GM13976 (cell line): ENCODE data around the gene ANGPT4.

Source experiments
- DNase-seq: peaks from one replicate; pipeline ENCODE4 v3.0.0; 2012; ENCODE audit warnings: low spot score
- in situ Hi-C: fragments of 300-500 bp; cut with MboI; formaldehyde crosslinking; loops from one replicate; pipeline ENCODE4 v1.12.0; 2022; ENCODE audit warnings: low sequenced_read_pairs, mixed read lengths, inconsistent platforms; ENCODE audit not compliant: unreplicated experiment
- TF ChIP-seq, protein P1 (sequence below): IDR thresholded peaks from 2 replicates; pipeline ENCODE4 v1.5.1; 2012; ENCODE audit warnings: borderline replicate concordance, mild to moderate bottlenecking; ENCODE audit not compliant: insufficient read depth; ENCODE audit errors: extremely low read depth, missing control alignments, control extremely low read depth

Gene ANGPT4

DNA sequence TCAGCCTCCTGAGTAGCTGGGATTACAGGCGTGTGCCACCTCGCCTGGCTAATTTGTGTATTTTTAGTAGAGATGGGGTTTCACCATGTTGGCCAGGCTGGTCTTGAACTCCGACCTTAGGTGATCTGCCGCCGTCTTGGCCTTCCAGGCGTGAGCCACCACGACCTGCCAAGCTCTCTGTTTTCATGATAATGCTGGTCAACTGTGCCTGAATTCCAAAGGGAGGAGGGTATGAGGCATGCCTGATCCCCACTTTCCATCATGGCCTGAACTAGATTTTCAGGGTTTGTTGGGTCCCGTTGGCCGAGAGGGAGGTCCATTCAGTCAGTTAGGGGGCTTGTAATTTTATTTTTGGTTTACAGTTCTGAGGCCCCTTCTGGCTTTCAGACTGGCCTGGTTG lies 28.0 kb upstream of the ANGPT4 start:
- TF ChIP-seq, protein P1, sequence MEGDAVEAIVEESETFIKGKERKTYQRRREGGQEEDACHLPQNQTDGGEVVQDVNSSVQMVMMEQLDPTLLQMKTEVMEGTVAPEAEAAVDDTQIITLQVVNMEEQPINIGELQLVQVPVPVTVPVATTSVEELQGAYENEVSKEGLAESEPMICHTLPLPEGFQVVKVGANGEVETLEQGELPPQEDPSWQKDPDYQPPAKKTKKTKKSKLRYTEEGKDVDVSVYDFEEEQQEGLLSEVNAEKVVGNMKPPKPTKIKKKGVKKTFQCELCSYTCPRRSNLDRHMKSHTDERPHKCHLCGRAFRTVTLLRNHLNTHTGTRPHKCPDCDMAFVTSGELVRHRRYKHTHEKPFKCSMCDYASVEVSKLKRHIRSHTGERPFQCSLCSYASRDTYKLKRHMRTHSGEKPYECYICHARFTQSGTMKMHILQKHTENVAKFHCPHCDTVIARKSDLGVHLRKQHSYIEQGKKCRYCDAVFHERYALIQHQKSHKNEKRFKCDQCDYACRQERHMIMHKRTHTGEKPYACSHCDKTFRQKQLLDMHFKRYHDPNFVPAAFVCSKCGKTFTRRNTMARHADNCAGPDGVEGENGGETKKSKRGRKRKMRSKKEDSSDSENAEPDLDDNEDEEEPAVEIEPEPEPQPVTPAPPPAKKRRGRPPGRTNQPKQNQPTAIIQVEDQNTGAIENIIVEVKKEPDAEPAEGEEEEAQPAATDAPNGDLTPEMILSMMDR: no peak
- no peak for DNase-seq
- in situ Hi-C loops: no loop called here

DNA sequence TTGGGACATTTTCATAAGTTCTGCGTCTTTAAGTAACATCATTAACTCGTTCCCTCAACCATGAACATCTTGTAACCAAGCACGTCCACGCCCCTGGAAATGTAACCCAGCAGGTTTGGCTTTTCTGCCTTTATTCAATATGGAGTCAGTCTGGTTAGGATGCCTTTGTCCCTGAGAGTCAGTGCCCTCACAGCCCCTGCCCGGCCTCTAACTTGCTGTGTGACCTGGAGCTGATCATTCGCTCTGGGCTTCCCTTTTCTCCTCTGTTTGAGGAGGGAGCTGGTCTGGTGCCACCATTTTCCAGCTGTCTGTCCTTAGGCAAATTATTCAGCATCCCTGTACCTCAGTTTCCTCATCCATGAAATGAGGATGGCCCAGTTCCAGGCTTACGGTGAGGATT lies 26.5 kb upstream of the ANGPT4 start:
- DNase-seq: no peak
- in situ Hi-C loops: no loop called here
- TF ChIP-seq, protein P1: no peak

DNA sequence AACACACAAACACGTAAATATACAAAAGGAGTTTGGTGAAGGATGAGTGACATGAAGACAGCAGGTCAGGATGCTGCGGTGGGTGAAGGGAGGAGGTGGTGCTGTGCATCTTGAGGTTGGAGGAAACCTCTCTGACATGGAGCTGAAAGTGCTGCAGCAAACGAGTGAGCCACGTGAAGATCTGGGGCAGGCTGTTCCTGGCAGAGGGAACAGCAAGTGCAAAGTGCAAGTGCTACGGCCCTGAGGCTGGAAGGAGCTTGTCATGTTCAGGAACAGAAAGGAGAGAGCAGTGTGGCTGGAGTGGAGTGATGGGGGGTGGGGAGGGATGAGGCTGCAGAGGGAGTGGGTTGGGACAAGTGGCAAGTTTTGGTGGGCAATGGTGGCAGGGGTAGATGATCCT lies 24.8 kb upstream of the ANGPT4 start:
- no peak for DNase-seq
- in situ Hi-C loops: no loop called here
- TF ChIP-seq, protein P1: no peak

DNA sequence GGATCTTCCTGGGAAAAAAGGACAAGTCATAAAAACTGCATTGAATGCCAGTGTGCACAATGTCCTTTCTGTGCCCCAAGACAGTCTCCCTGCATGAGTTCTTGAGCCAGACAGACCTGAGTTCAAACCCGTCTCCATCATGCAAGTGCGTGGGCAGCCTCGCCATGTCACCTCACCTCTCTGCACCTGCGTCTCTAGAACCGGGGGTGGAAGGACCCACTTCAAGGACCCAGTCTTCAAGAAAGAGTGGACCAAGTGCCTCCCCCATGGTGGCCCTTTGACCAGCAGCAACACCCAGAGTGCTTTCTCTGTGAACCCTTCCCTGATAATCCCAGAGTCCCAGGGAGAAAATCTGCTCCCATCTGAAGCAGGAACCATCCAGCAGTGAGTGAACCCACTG lies 23.5 kb upstream of the ANGPT4 start:
- in situ Hi-C loops: no loop called here
- no peak for DNase-seq
- TF ChIP-seq, protein P1: no peak

DNA sequence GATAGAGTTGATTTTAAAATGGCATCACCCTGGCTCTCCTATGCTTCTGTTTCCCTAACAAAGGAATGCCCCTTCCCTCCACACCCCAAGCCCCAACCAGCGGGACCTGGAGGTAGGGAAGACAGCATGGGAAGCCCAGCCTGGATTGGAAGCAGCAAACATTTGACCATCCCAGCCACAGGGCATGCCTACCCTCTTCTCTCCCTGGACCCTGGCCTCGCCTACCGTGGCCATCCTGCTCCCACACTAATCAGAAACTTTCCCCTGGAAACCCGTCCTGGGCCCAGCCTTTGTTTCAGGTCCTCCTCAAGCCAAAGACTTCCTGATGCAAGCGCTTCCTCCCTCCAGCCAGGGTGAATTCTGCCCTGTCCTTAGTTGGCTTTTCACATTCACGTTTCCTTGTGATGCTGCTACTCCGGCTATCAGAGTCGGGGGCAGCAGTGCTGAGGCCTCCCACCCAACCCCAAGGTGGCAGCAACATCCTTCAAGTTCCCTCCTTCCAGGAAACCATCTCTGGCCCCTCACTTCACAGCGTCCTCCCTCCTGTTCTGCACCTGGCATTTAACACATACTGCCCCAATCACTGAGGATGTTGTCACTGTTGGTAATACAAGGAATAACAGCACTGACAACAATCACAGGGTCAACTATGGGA lies 18.2 kb upstream of the ANGPT4 start:
- in situ Hi-C loops: no loop called here
- no peak for DNase-seq
- TF ChIP-seq, protein P1: no peak

DNA sequence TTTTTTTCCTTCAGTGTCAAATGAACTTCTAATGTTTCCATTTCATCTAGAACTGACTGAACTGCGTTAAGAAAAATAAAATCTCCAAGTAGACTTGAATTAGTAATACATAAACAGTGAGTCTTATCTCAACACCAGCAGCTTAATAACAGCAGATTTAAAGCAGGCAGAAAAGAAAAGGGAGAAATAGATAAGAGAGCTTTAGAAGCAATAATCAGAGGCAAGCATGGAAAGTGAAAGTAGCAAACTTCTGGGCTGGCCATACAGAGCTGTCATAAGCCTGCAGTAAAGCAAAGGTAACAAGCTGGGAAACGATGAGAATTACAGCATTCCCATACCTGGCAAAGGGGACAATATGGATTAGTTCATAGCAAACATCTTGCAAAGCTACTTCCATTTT lies 16.9 kb upstream of the ANGPT4 start:
- in situ Hi-C loops: no loop called here
- TF ChIP-seq, protein P1: no peak
- DNase-seq: no peak

DNA sequence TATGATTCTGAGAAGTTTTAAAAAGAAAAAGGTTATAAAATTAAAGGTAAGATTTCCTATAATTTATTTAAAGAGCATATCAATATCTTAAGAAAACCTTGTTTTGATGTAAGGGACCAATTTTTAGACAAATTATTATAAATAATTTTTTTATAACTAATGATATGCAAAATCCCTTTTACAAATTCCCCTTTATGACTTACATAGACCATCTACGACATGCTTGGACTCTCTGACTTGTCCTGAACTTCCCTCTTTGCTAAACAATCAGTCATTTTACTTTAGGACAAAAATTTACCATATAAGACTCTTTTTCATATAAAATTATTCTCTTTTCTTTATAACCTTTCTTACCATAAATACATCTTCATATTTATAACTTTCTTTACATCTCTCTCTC lies 15.3 kb upstream of the ANGPT4 start:
- TF ChIP-seq, protein P1: no peak
- no peak for DNase-seq
- in situ Hi-C loops: no loop called here
